AML-193 (cell line): Measurements from ENCODE around the gene NDRG4.

Experiments used
- DNase-seq, 2 experiments: peaks; one replicate each; lab custom pipeline; 2025; lab: John Stamatoyannopoulos, UW

Gene NDRG4

DNA sequence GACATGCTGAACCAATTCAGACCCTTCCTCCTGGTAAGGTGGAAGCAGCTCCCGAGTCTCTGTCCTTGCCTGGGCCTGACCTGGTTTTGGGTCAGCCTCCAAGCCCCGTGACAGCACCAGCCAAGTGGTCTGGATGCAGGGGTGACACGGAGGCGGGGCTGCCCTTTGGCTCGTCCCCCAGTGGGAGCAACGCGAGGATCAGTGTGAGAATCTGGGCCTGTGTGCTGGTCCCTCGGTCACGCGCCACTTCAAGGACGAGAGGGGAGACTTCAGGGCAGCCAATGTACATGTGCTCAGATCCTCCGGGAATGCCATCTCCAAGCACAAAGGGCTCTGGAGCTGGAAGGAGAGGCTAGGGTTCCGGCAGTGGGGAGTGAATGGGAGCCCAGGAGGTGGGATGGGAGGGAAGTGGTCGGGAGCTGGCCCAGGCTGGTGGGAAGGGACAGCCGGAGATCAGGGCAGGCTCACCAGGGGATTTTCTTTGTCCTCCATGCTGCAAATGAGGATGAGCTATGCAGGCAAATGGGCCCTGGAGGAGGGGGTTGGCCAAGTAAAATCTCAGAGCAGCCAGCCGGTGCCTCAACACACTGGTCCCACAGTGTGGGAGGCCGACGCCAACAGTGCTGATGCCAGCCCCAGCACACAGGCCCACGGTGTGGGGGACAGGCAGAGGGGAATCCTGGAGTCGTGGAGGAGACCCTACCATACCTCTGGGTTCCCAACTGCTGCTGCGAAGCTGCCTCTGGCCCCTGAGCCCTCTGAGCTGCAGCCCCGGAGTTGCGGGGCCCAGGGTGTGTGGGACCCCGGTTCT lies 4.2 kb upstream of the NDRG4 start:
- DNase-seq = no peak

DNA sequence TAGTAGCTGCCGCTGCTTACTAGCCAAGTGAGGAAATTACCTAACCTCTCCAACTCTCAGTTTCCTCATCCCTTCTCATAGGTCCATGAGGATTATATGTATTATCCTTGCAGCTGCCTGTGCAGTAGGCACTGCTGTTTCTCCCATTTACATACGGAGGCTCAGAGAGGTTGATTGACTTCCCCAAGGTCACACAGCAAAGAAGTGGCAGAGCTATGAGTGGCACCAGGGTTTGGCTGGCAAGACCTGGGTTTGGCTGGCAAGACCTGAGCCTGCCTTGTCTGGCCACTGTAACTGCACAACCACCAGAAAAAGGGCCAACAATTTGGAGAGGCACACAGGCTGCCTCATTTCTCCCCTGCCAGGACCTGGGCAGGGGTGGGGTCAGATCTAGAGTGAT lies 2.5 kb upstream of the NDRG4 start:
- no peak for DNase-seq

DNA sequence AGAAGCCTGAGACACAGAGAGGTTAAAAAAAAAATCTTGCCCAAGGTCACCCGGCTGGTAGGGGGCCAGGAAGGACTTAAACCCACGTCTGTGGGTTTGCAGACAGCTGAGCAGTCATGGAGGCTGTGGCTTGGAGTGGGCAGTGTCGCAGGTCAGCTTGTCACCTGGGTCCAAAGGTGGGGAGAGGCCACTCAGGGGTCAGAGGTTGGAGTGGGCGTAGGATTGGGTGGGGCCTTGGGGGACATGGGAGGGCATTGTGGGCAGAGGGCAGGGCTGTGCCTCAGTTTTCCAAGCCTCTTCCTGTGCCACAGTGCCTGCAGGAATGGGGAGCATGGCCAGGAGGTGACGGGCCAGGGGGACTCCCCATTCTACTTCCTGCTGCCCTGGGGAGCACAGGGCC lies 2.0 kb upstream of the NDRG4 start:
- no peak for DNase-seq

DNA sequence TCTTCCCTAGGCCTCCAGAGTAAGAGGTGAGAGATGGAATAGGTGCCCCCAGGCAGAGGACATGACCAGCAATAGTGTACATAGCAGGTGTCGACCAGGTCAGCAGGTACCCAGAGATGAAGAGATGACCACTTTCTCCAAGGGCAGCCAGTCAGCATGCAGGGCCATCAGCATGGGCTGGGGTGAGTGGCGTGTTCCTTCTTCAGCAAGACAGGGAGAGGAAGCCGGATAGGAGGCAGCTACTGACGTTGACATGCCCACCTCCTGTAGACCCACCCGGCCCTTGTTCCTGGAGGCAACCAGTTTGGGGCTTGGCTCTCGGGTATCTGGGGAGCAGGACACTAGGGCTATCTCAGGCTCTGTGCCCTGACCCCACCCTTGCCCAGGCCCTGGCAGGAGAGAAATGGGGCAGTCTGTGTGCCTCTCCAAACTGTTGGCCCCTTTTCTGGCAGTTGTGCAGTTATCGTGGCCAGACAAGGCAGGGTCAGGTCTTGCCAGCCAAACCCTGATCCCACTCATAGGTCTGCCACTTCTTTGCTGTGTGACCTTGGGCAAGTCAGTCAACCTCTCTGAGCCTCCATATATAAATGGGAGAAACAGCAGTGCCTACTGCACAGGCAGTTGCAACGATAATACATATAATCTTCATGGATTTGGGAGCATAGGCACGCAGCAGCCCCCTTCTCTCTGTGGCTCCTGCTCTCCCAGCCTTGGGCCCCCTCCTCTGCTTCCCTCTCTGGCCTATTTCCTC lies 1.4 kb upstream of the NDRG4 start:
- DNase-seq = no peak

DNA sequence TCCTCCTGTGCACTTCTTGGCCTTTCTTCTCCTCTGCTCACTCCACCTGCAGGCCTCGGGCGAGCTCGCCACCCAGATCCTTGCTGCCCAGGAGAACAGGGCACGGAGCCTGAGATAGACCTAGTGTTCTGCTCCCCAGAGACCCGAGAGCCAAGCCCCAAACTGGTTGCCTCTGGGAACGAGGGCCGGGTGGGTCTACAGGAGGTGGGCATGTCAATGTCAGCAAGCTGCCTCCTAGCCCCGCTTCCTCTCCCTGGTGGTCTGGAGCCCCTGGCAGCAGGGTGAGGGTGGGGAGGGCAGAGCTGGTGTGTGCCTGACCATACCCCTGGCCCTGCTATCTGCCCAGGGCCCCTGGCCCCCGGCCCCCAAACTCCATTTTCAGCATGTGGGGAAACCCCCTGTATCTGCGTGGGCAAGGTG lies 841 bp upstream of the NDRG4 start:
- DNase-seq = no peak

DNA sequence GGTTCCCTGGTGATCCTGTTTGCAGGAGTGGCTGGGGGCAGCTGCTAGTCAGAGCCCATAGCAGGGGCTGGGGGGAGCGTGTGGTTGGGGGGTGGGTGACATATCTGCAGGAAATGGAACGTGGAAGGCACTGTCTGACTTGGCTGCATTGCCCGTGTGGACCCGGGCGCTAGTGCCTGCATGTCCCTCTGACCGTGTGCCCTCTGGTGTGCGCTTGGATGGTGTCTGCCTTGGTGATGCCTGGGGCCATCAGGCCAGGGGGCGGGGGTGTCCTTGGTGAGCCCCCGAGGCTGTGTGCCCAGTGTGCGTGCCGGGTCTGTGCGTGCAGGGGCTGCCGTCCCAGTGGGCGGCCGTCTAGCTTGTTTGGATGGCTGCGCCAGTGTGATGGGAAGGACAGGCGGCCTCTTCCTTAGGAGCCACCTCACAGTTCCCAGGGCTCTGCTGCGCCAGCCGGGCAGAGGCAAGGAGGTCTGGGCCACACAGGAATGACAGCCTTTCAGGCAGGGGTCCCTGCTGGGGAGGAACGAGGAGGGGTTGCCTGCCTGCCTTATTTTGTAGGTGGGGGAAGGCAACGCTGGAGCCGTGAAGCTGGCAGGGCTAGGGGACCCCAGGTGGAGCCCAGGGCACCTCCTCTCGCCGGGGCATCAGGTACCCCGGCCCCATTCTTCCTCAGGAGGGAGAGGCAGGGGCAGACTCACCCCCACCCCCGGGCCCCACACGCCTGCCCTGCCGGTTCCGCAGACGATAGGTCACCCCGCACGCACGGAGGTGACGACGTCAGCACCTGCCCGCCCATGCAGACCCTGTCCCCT lies 693 bp downstream of the NDRG4 start:
- DNase-seq = no peak

DNA sequence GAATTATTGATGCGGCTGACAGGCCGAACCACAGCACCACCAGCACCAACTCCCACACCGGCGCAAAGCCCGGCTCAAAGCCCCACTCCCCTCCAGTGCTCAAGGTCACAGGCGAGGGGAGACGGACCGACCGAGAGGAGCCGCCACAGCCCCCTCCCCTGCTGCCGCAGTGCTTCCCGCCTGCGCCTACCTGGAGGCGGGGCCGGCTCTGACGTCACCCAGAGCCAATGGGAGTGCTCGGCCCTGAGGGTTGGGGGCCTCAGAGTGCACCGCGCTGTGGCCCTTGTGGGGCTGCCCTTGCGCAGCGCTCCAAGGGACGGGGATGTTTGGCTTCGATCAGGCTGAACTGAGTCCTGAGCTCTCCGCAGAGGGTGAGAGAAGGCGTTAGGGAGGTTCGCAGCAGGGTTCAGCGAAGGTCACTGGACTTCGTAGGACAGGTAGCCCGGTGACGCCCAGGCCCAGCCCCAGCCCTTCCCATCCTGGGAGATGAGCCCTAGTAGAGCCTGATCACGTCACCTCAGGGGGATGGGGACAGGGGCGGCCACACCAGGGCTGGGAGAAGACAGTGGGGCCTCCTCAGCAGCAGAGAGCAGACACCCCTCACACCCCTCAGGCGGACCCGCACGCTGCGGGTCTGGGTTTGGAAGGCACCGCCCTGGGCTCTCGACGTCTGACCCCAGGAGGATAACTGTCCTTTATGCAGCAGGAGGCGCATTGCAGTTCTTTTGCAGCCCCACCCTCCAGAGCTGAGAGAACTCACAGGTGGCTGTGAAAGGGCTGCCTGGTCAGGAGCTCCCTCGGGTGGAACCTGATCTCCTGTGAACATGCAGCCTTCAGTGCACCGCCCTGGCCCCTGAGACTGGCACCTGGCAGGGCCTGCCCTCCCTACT lies 1.5 kb downstream of the NDRG4 start:
- DNase-seq = no peak

DNA sequence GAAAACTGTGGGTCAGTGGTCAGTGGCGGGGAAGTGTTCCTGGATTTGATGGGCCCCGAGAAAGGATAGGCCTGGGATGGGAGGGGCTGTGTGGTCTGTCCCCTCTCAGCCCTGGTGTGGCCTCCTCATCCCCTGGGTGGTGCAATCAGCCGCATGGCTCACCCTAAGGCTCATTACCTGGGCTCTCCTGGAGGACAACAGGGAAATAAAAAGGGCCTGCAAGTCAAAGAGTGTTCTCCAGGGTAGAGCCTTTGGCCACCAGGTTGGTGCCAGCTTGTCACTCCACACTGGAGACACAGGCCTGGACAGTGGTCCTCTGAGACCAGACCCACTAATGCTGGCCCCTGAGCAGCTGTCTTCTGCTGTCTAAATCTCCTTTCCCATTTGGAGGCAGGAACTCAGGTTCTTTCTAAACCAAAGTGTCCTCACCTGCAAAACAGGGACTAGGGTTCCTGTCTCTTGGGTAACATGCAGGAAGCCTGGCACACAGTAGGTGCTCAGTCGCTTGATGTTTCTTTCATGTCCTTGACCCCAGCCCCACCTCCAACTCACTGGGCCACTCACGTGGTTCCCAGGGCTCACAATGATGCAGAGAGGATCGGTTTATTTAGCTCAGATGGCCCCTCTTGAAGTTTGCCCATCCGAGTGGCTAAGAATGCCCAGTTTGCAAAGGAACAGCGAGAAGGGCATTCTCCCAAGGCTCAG lies 2.4 kb downstream of the NDRG4 start:
- no peak for DNase-seq

DNA sequence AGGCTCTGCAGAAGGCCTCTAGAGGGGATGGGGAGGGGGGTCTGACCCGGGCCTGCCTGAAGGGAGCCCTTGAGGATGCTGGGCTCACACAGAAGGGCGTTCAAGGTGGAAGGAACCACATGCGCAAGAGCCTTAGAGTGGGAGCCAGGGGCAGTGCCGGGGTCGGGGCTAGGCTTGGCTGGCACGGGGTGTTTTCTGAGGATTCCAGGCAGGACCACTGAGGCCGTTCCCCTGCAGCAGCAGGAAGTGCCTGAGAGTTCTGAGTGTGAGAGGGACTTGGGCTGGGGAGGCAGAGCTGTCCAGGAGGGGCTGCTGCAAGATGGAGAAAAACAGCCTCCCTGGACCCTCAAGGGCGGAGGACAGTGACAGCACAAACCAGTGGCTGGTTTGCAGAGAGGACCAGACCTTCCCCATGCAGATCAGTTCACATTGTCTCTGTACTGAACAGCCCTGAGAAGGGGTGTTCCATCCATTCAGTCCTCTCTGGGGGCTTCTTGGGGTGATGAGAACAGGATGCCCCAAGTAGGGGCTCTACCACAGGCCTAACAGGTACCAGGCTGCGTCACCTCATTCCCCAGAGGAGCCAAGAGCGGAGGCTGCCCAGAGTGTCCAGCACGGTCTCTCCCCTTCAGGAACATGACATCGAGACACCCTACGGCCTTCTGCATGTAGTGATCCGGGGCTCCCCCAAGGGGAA lies 3.4 kb downstream of the NDRG4 start:
- DNase-seq = no peak

DNA sequence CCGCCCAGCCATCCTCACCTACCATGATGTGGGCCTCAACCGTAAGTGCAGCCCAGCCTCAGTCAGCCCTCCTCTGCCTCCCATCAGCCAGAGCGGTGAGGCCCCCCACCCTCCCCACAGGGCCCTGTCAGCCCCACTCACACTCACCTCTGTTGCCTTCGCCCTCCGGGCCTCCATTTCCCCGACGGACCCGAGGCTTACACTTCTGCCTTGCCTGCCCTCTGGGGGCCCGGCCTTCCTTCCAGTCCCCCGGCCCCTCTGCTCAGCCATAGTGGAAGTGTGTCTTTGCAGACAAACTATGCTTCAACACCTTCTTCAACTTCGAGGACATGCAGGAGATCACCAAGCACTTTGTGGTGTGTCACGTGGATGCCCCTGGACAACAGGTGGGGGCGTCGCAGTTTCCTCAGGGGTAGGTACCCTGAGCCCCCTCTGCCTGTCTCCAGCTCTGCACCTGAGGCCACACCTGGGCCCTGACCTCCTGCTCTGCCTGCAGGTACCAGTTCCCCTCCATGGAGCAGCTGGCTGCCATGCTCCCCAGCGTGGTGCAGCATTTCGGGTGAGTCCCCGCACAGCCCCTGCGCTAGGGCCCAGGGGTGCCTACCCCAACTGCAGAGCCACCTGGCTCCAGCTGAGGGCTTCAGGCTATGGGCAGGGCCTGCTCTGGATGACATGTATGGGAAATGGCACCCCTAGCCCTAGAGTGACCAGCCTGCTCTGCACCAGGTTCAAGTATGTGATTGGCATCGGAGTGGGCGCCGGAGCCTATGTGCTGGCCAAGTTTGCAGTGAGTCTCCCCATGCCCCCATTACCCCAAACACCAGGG lies 4.1 kb downstream of the NDRG4 start:
- no peak for DNase-seq

DNA sequence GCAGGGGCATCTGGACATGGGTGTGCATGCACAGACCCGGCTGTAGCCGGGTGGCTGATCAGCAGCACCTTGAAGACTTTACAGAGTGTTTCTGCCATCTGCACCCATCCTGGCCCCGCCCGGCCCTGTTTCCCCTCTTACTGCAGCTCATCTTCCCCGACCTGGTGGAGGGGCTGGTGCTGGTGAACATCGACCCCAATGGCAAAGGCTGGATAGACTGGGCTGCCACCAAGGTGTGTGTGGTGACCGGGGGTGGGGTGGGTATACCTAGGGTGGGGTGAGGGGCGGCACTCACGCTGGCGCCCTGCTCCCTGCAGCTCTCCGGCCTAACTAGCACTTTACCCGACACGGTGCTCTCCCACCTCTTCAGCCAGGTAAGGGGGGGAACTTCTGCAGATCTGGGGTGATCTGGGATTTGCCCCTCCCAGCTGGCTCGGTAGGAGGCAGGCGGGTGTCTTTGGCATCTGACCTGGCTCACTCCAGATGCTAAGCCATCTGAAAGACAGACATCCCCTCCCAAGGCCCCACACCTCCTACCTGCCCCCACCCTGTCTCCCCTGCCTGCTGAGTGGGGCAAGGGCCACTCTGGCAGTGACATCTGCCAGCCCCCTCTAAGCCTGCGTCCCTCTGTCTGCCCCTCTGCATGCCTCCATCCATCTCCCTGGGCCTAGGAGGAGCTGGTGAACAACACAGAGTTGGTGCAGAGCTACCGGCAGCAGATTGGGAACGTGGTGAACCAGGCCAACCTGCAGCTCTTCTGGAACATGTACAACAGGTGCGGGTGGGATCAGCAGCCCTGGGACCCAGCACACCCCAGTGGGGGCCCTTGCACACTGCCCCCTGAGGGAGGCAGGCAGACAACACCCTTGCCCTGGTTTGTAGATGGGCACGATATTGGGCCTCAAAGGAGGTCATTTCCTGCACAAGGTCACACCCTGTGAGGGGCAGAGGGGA lies 6.6 kb downstream of the NDRG4 start:
- DNase-seq = no peak

DNA sequence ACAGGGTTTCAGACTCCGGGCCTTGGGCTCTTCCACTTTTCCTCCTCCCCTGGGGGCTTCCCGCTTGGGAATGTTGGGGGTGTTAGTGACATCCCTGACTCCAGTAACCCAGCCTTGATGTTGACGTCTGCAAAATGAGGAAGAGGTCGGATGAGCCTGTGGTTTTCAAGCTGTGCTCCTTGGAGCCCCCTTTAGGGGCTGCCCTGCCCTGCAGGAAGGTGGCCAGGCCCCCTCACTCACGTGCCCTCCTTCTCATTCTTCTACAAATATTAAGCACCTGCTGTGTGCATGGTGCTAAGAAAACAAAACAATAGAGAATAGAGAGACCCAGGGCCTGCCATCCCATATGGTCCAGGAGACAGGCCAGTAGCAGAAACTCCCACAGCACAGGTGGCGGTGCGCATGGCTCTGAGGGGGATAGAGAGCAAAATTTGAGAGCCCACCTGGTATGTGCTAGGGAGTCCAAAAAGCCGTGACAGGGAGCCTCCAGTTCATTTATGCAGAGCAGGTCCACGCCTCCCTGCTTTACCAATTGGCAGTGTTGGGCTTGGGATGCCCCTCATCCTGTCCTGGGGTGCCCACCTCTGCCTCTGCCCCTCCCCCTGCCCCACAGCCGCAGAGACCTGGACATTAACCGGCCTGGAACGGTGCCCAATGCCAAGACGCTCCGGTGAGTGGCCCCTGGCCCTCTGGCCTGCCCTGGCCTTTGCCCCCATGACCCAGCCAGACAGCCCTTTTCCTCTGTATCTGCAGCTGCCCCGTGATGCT lies 7.4 kb downstream of the NDRG4 start:
- no peak for DNase-seq

DNA sequence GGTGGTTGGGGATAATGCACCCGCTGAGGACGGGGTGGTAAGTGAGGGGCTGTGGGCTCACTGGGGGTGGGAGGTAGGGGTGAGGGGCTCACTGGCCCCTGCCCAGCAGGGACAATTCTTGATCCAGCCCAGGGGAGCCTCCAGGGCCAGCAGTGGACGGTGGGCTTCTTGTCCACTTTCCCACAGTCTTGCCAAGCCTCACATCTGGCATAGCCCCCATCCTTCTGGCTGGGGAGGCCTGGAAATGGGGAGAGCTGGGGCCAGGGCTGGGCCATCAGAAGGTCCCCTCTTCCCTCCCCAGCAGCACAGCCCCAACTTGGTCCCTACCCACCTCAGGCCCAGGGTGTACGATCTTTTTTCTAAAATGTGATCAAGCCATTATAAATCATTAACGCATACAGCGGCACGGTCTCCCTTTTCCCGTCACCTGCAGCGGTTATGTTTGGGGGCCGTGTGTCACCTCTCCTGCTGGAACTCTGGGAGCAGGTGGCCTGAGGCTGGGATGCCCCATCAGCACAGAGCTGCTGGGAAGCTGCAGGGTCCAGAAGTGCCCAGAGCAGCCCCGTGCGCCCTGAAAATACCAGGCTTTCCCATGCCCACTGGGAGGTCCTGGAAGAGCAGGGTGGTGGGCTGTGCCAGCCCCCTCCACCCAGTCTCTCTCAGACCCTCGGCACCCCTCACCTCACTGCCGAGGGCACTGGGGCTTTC lies 8.2 kb downstream of the NDRG4 start:
- DNase-seq = no peak

DNA sequence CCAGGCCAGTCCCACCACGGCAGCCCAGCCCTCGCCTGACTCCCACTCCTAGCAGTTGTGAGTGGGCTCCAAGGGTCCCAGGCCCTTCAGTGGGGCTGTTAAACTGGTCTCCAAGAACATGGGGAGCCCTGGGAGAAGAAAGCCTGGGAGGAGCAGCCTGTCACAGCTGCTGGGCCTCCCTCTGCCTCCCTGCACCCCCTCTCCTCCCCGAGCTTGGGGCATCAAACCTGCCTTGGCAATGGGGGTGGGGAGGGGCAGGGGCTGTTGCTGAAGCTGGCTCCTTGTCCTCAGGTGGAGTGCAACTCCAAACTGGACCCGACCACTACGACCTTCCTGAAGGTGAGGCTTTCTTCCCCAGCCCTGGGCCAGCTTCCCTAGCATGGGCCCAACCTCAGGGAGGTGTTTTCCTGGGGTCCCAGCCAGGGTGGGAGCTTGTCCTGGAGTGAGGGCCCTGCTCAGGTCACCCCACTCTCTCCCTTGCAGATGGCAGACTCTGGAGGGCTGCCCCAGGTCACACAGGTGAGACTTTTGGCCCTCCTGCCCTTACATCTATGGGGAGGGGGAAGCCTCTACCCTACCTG lies 8.8 kb downstream of the NDRG4 start:
- DNase-seq = no peak

DNA sequence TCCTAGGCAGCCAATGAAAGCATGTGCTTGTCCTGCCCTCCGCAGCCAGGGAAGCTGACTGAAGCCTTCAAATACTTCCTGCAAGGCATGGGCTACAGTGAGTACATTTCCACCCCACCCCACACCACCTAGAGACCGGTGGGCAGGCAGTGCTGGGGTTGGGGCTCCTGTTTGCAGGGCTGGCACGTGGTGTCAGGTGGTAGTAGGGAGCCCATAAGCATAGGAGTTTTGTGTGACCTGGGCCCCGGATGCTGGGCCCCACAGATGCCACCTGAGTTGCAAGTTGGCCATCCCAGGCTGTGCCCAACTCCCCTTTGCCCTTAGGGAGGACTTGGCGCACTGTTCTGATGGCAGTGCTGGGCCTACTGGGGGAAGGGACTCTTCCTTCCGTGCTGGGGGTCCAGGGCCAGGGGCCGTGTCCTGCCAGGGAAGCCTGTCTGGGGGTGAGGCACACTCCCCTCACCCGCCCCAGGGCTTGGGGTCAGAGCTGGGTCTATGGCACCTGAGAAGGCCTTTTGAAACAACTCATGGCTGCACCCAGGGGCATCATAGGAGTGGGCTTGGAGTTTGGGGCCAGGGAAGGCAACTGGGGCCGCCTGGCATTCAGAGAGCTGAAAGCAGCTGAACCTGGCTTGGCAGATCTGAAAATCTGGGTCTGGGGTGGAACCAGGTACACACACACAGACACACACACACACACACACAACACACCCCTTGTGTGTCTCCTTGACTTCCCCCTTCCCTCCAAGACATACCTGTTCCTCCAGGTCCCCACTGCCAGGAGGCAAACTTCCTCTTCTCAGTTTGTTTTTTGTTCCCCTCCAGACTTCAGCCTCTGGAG lies 9.5 kb downstream of the NDRG4 start:
- no peak for DNase-seq
